ENCODE data around the gene MED12L. TPM values are rescaled to one million over a fixed set of nuclear protein-coding genes. Genes with fewer than 3 reads are reported as not detected.
A peak's percentile ranks its signal among the peaks of the same experiment; 100 is the strongest.

MED12L gene
- total and polyA plus RNA-seq, 2 donors (not counting 1 experiment from before 2014, with no cell fraction given) = 0.94 to 4.3 TPM

GRCh38 chr3:151314593-151314992 lies 229.1 kb downstream of the MED12L start:
- H3K4me2 ChIP-seq (ENCODE audit: extremely low read depth, insufficient read depth, low read length) = no peak overlapping the region
- TF ChIP-seq EZH2 (IDR thresholded peaks at IDR 0.05; ENCODE audit: low read length, missing control alignments) (no peak), CTCF (conservative IDR thresholded peaks at IDR 0.05 in 1 of 2, IDR thresholded peaks at IDR 0.05 in 1 of 2; ENCODE audit: low read depth in 1 of 2, low read length in 2 of 2) (no peak)
- no peaks in the 10 kb centered on the region for H4K20me1 ChIP-seq (ENCODE audit: control insufficient read depth, extremely low read depth, insufficient read depth, low read length)
- H3K36me3 ChIP-seq (ENCODE audit: control insufficient read depth, insufficient read depth, low read length) = no peaks in the 10 kb centered on the region
- no peaks in the 10 kb centered on the region for H3K79me2 ChIP-seq (ENCODE audit: control insufficient read depth, insufficient read depth, low read length)
- H3K9me3 ChIP-seq (ENCODE audit: control insufficient read depth, insufficient read depth, low read depth, low read length) = no peaks in the 10 kb centered on the region
- H3K4me3 ChIP-seq (replicated peaks in 1 of 4; ENCODE audit: control extremely low read depth in 1 of 4, insufficient read depth in 1 of 4, low read depth in 3 of 4, low read length in 4 of 4) = no peak overlapping the region
- no peak overlapping the region for H3K9ac ChIP-seq (ENCODE audit: insufficient read depth, low read length)
- H3K27ac ChIP-seq (ENCODE audit: insufficient read depth, low read length) = no peak overlapping the region
- H3K27me3 ChIP-seq (ENCODE audit: control insufficient read depth, insufficient read depth, low read length) = no peaks in the 10 kb centered on the region
- no peak overlapping the region for H2AFZ ChIP-seq (ENCODE audit: low read length)
- no peak for DNase-seq (ENCODE audit: low read depth in 2 of 2)
- peaks cover 6% of the 10 kb centered on the region for H3K4me1 ChIP-seq (ENCODE audit: control insufficient read depth, extremely low read depth, insufficient read depth, low read length)

GRCh38 chr3:151315136-151315535 lies 229.7 kb downstream of the MED12L start:
- H3K9ac ChIP-seq (ENCODE audit: insufficient read depth, low read length) = no peak overlapping the region
- no peaks in the 10 kb centered on the region for H3K27me3 ChIP-seq (ENCODE audit: control insufficient read depth, insufficient read depth, low read length)
- no peaks in the 10 kb centered on the region for H4K20me1 ChIP-seq (ENCODE audit: control insufficient read depth, extremely low read depth, insufficient read depth, low read length)
- H3K4me3 ChIP-seq (replicated peaks in 1 of 4; ENCODE audit: control extremely low read depth in 1 of 4, insufficient read depth in 1 of 4, low read depth in 3 of 4, low read length in 4 of 4) = no peak overlapping the region
- H2AFZ ChIP-seq (ENCODE audit: low read length) = no peak overlapping the region
- no peak overlapping the region for H3K27ac ChIP-seq (ENCODE audit: insufficient read depth, low read length)
- H3K9me3 ChIP-seq (ENCODE audit: control insufficient read depth, insufficient read depth, low read depth, low read length) = no peaks in the 10 kb centered on the region
- H3K36me3 ChIP-seq (ENCODE audit: control insufficient read depth, insufficient read depth, low read length) = no peaks in the 10 kb centered on the region
- H3K4me1 ChIP-seq (ENCODE audit: control insufficient read depth, extremely low read depth, insufficient read depth, low read length) = peaks cover 10% of the 10 kb centered on the region
- H3K79me2 ChIP-seq (ENCODE audit: control insufficient read depth, insufficient read depth, low read length) = no peaks in the 10 kb centered on the region
- H3K4me2 ChIP-seq (ENCODE audit: extremely low read depth, insufficient read depth, low read length) = no peak overlapping the region
- peak; percentile 55 to 64 for DNase-seq (ENCODE audit: low read depth in 2 of 2)
- no peak for TF ChIP-seq EZH2 (IDR thresholded peaks at IDR 0.05; ENCODE audit: low read length, missing control alignments)
- TF ChIP-seq CTCF (conservative IDR thresholded peaks at IDR 0.05 in 1 of 2, IDR thresholded peaks at IDR 0.05 in 1 of 2; ENCODE audit: low read depth in 1 of 2, low read length in 2 of 2) = no peak

GRCh38 chr3:151315846-151316245 lies 230.4 kb downstream of the MED12L start:
- Histone ChIP-seq H3K79me2 (ENCODE audit: control insufficient read depth, insufficient read depth, low read length) (no peaks in the 10 kb centered on the region), H3K4me1 (ENCODE audit: control insufficient read depth, extremely low read depth, insufficient read depth, low read length) (peaks cover 16% of the 10 kb centered on the region), H3K9ac (ENCODE audit: insufficient read depth, low read length) (no peak overlapping the region), H2AFZ (ENCODE audit: low read length) (no peak overlapping the region), H3K27ac (ENCODE audit: insufficient read depth, low read length) (no peak overlapping the region), H3K27me3 (ENCODE audit: control insufficient read depth, insufficient read depth, low read length) (no peaks in the 10 kb centered on the region), H3K36me3 (ENCODE audit: control insufficient read depth, insufficient read depth, low read length) (no peaks in the 10 kb centered on the region), H3K4me3 (replicated peaks in 1 of 4; ENCODE audit: control extremely low read depth in 1 of 4, insufficient read depth in 1 of 4, low read depth in 3 of 4, low read length in 4 of 4) (no peak overlapping the region), H4K20me1 (ENCODE audit: control insufficient read depth, extremely low read depth, insufficient read depth, low read length) (no peaks in the 10 kb centered on the region), H3K9me3 (ENCODE audit: control insufficient read depth, insufficient read depth, low read depth, low read length) (no peaks in the 10 kb centered on the region), H3K4me2 (ENCODE audit: extremely low read depth, insufficient read depth, low read length) (no peak overlapping the region)
- DNase-seq (ENCODE audit: low read depth in 2 of 2) = peak in 1 of 2 donors; percentile 8
- TF ChIP-seq CTCF (conservative IDR thresholded peaks at IDR 0.05 in 1 of 2, IDR thresholded peaks at IDR 0.05 in 1 of 2; ENCODE audit: low read depth in 1 of 2, low read length in 2 of 2) (no peak), EZH2 (IDR thresholded peaks at IDR 0.05; ENCODE audit: low read length, missing control alignments) (no peak)

Data from fibroblast of lung (primary cell).